GM10248 (cell line): ENCODE measurements around the gene SELENOP.

Experiments
- CTCF ChIA-PET: fragments of 300-600 bp; sonication (Branson Sonifier 250); formaldehyde crosslinking; extraction: SDS; loops from one replicate; lab custom pipeline; 2021; ENCODE audit warnings: antibody characterized with exemption; lab: Yijun Ruan, JAX
- POLR2A ChIA-PET: fragments of 350-650 bp; sonication (Branson Sonifier 250); formaldehyde crosslinking; extraction: SDS; loops from one replicate; lab custom pipeline; 2020; ENCODE audit warnings: antibody characterized with exemption; lab: Yijun Ruan, JAX
- DNase-seq: peaks from one replicate; pipeline ENCODE4 v3.0.0; 2012; ENCODE audit errors: extremely low spot score
- TF ChIP-seq, protein P1 (sequence below): IDR thresholded peaks from 2 replicates; pipeline ENCODE4 v1.5.1; 2012; ENCODE audit warnings: mild to moderate bottlenecking, low read depth; ENCODE audit errors: extremely low read depth, missing control alignments, control extremely low read depth

SELENOP gene

DNA sequence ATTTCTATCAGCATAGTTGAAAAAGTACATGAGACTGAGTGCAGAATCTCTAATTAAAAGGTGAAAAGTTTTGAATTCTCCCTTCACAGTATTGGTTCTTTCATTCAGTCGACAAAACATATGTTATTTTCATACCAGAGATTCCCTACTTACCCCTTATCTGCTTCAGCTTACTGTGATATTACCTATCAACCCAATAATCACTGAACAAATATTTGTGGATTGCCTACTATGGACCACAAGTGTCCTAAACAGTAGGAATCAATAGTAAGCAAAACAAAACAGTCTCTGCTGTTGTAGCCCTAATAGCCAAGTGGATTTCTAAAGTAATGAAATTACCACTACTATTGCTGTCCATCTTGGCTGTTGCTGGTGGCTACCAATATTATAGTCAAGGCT lies 43.6 kb downstream of the SELENOP start:
- ChIA-PET POLR2A (no interaction called here), CTCF (interaction anchor here (0.7 to 1.7 kb wide), 9 partner anchors 10 to 1497 kb away, joined by 3 to 7 read pairs (median 4); no protein-coding TSS in a partner anchor)
- TF ChIP-seq, protein P1, sequence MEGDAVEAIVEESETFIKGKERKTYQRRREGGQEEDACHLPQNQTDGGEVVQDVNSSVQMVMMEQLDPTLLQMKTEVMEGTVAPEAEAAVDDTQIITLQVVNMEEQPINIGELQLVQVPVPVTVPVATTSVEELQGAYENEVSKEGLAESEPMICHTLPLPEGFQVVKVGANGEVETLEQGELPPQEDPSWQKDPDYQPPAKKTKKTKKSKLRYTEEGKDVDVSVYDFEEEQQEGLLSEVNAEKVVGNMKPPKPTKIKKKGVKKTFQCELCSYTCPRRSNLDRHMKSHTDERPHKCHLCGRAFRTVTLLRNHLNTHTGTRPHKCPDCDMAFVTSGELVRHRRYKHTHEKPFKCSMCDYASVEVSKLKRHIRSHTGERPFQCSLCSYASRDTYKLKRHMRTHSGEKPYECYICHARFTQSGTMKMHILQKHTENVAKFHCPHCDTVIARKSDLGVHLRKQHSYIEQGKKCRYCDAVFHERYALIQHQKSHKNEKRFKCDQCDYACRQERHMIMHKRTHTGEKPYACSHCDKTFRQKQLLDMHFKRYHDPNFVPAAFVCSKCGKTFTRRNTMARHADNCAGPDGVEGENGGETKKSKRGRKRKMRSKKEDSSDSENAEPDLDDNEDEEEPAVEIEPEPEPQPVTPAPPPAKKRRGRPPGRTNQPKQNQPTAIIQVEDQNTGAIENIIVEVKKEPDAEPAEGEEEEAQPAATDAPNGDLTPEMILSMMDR = no peak
- DNase-seq = no peak

DNA sequence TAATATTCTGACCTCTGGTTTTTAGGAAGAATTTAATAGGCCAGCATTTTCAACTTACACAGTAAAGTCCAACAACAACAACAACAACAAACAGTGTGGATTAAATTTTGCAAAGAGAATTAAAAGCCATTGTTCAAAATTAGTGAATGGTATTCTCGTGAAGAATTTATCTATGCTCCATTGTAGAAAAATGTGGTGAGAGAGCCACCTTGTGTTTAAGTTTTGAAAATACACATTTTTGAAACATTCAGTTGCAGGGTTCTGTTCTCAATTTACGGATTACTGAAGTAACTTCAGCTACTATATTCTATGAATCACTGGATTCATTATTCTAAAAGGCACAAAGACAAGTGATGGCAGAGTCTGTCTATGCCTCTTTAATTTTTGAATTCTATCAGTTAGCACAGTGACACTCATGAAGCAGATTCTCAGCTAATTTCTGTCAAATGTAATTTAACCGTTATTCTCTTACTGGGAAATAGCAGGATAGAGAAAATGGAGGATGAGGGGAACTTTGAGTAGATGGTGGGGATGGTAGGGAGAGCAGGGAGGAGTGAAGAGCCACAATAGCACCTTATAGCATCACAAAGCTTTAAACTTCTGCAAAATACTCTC lies 44.1 kb downstream of the SELENOP start:
- ChIA-PET POLR2A (no interaction called here), CTCF (interaction anchor here (0.6 to 1.7 kb wide), 12 partner anchors 10 to 1497 kb away, joined by 3 to 7 read pairs (median 4); no protein-coding TSS in a partner anchor)
- TF ChIP-seq, protein P1 = peak; percentile 36
- peak; percentile 16 for DNase-seq

DNA sequence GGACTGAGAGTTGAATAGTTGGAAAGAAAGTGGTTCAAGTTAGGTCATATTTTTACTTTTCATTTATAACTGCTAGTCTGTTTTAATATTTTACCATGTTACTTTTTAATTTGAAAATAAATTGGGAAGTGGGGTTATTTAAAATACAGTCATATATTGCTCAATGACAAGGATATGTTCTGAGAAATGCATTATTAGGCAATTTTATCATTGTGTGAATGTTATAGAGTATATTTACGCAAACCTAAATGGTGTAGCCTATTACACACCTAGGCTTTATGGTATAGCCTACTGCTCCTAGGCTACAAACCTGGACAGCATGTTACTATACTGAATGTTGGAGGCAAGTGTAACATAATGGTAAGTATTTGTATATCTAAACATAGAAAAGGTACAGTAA lies 49.9 kb downstream of the SELENOP start:
- TF ChIP-seq, protein P1 = no peak

DNA sequence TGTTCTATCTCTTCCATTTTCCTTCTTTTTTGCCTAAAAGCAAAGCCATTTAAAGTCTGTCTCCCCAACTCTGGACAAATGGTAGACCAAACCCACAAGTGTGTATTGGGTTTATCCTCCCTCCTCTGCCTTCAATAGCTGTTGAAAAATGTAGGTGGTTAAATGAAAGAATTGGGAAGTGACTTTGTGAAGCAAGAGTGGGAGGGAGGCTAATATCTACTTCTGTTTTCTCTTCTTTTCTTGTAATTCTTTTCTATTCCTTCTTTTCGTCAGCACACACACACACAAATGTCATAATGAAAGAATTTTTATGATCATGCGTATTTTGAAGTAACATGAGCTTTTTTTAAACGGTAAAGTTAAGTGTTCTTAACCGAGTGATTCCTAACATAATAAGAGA lies 51.3 kb downstream of the SELENOP start:
- DNase-seq = no peak
- ChIA-PET POLR2A (no interaction called here), CTCF (interaction anchor here (1.1 to 1.5 kb wide), 3 partner anchors 8 to 337 kb away, joined by 3 to 4 read pairs (median 3); partner anchors contain the start of gene GHR)

More for the DNA sequence above, 49.9 kb downstream of the SELENOP start:
- ChIA-PET POLR2A (no interaction called here), CTCF (interaction anchor here (1.5 kb wide), 1 partner anchor 339 kb away, joined by 3 read pairs; the partner anchor contains the start of gene GHR)
- no peak for DNase-seq

DNA sequence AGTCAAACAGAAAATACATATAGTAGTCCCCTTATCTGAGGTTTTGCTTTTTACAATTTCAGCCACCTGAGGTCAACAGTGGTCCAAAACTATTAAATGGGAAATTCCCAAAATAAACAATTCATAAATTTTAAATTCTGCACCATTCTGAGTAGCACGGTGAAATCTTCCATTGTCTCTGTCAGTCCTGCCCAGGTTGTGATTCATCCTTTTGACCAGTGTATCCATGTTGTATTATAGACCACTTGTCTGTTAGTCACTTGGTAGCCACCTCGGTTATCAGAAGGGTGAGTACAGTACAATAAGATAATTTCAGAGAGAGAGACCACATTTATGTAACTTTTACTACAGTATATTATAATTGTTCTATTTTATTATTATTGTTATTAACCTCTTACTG lies 52.2 kb downstream of the SELENOP start:
- DNase-seq = no peak
- POLR2A ChIA-PET = no interaction called here

More for the DNA sequence above, 51.3 kb downstream of the SELENOP start:
- TF ChIP-seq, protein P1 = no peak

More for the DNA sequence above, 52.2 kb downstream of the SELENOP start:
- CTCF ChIA-PET = interaction anchor here (1.0 kb wide), 1 partner anchor 15 kb away, joined by 3 read pairs; no protein-coding TSS in a partner anchor
- TF ChIP-seq, protein P1 = no peak
